NCI-H774 (cell line): ENCODE measurements around the gene ITGA5.

Experiments
- DNase-seq: peaks from one replicate; lab custom pipeline; 2025; lab: John Stamatoyannopoulos, UW

The ITGA5 gene

GRCh38 chr12:54389134-54389508, 29.9 kb downstream of the ITGA5 start:
- DNase-seq: no peak

DNA sequence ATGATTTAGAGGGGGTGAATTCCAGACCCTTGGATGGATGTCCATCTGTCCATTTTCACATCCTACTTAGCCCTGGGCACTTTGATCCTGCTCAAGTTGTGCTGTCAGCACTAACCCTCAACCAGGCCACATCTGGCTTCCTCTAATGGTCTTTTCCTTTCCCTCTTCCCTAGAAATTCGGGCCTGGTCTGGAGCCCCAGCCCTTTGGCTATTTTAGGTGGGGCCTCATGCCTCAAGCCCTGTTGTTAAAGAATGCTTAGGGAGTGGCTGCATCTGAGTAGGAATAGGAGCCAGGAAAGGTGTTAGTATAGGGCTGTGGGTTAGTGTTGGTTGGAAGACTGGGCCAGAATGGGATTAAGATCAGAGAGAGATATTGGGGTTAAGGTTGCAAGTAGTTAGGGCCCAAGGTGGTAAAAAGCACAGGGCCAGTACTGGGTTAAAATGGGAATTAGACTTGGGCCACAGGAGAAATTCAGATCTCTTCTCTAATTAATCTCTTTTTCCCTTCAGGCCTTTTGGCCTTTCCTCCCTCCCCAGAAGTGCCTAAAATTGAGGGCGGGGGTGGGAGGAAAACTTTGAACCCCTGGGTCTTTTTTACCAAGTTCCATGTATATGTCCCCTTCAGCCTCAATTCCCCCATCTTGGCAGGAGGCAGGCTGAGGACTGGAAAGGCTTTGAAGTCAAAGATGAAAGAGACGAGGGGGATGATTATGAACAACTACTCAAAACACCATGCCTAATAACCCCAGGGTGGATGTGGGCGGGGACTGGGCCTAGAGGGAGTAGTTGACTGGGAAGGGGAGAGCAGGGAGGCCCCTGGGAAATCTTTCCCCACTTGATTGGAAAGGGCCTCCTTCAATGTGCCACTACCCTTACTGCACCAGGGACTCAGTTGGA, 30.6 kb downstream of the ITGA5 start:
- DNase-seq: no peak

GRCh38 chr12:54387114-54387467, 32.0 kb downstream of the ITGA5 start:
- no peak for DNase-seq

DNA sequence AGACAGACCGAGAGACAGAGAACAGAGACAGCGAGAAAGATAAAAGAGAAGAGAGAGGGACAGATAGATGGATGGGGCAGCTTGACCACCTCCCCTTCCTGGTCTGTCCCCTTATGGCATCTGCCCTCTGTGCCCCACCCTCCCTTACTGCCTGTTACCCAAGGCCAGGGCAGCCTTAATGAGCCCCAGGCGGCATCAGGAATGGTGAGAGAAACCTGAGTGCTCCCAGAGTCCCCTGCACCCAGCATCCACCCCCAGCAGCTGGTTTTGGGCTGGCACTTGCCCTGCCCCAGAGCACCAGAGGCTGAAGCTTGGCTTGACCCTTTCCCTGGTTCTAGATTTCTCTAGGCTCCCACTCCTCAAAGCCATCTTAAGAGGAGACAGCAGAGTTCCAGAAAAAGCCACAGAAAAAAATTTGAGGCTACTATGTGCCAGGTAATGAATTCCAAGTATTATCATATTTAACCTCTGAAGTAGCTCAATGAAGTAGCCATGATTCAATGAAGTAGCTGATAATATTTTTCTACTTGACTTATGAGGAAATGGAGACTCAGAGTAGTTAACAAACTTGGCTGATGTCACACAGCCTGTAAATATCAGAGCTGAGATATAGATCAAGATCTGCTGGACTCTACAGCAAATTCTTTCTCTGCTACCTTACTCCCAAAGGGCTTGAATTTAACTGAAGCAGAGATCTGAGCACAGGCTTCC, 32.5 kb downstream of the ITGA5 start:
- no peak for DNase-seq

- DNase-seq: no peak
Observed at GRCh38 chr12:54385251-54385914, 33.7 kb downstream of the ITGA5 start.

- no peak for DNase-seq
Observed at GRCh38 chr12:54384591-54385041, 34.5 kb downstream of the ITGA5 start, which contains the start of gene ZNF385A. Gene ZNF385A (minus strand): TSS chr12:54384733. CDS start chr12:54384514, 219 bp downstream.

- DNase-seq: no peak
Observed at GRCh38 chr12:54383041-54383609, 35.9 kb downstream of the ITGA5 start.

DNA sequence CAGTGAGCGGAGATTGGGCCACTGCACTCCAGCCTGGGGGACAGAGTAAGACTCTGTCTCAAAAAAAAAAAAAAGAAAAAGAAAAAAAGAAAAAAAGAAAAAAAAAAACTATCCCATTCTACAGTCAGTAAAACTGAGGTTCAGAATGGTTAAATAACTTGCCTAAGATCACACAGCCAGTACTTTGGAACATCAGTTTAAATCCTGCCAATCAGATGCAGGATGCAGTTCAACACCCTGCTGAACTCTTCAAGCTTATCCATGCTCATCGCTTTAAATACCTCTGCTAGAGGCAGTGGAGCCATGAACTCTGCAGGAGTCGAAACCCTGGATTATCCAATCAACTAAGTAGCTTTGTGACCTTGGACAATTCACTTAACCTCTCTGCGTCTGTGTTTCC, 37.9 kb downstream of the ITGA5 start:
- DNase-seq: no peak

GRCh38 chr12:54379398-54380201, 39.5 kb downstream of the ITGA5 start:
- DNase-seq: peak; percentile 94

GRCh38 chr12:54378796-54379397, 40.2 kb downstream of the ITGA5 start:
- peak; percentile 75 for DNase-seq

DNA sequence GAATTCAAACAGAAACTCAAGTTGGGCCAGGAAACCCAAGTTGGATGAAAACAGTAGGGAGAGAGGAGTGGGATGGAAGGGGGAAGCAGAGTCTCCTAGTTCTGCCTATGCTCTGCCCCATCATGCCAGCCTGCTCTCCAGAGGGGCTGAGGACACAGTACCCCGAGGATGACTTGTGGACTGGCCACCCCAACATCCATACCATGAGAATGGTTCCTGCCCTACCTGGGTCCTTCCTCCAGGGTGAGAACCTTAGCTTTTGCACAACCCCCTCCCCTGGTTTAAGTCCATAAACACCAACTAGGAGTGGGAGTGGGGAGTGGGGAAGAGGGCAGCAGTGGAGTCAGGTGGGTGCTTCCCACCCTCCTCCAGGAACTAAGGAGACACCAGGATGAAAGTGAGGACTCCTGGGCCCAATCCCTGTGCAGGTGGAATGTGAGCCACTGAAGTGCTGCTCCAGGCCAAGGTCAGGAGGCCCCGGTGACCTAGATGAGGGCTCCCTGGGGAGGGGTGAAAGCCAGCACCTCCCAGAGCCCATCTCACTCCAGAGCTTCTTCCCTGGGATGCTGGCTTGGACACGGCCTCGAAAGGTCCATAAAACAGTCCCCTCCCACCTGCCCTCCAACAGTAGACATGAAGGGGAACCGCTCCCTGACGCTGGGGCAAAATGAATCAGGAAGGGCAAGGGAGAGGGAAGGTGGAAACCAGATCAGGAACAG, 41.1 kb downstream of the ITGA5 start:
- DNase-seq: no peak

DNA sequence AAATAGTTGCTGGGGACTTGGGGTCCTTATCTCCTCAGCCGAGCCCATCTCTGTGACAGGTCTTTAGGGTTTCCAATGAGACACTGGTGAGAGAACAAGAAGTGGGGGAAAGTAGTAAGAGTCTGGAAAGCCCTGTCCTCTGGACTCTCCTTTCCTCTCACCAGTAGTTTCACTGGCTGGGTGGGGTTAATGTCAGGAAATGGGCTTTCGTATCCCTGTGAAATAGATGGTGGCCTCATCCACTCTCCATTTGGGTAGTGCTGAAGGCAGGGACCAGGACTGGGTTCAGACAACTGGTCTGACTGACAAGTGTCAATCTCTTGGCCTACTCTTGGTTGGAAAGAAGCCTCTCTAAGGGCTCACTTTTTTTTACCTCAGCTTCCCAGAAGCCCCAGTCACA, 42.1 kb downstream of the ITGA5 start:
- no peak for DNase-seq

GRCh38 chr12:54376596-54376995, 42.5 kb downstream of the ITGA5 start:
- no peak for DNase-seq

DNA sequence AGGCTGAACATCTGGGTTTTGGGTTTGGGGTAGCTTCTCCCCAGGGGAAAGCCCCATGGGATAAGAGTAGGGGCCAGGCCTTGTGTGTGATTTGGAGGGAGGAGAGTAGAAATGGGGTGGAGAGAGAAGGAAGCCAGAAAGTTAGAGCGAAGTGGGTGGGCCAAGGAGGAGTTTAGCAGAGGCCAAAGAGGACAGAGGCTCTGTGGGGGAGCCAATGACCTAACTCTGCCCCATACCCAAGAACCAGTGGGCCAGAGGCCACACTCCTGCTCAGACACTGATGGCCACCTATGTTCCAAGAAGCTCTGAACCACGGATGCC, 43.8 kb downstream of the ITGA5 start:
- DNase-seq: no peak

DNA sequence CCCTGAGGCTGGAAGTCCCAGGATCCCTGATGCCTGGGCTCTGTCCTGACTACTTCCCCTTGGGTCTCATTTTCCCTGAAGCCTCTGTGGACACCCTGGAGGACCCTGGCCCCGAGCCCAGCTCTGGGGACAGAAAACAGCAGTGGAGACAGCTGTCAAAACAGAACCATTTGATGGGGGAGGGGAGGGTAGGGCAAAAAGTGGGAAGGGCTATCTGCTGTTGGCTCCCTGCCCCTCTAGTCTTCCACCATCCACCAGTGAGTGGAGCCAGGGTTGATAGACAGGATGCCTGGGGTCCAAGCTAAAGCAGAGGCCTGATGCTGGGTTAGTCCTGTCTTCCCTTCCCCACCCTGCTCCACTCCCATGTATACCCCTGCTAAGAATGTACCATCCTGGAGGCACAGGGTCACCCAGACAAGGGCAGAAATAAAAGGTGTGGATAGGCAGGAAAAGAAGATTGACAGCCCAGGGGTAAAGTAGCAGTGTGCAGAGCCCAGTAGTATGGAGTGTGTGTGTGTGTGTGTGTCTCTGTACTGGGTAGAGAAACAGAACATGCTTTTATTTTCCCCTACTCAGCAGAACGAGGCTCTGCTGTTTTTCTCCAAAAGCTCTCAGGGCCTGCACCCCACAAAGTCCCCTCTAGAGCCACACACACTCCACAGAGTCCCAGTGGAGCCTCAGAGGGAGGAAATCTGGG, 44.4 kb downstream of the ITGA5 start:
- peak; percentile 76 for DNase-seq

DNA sequence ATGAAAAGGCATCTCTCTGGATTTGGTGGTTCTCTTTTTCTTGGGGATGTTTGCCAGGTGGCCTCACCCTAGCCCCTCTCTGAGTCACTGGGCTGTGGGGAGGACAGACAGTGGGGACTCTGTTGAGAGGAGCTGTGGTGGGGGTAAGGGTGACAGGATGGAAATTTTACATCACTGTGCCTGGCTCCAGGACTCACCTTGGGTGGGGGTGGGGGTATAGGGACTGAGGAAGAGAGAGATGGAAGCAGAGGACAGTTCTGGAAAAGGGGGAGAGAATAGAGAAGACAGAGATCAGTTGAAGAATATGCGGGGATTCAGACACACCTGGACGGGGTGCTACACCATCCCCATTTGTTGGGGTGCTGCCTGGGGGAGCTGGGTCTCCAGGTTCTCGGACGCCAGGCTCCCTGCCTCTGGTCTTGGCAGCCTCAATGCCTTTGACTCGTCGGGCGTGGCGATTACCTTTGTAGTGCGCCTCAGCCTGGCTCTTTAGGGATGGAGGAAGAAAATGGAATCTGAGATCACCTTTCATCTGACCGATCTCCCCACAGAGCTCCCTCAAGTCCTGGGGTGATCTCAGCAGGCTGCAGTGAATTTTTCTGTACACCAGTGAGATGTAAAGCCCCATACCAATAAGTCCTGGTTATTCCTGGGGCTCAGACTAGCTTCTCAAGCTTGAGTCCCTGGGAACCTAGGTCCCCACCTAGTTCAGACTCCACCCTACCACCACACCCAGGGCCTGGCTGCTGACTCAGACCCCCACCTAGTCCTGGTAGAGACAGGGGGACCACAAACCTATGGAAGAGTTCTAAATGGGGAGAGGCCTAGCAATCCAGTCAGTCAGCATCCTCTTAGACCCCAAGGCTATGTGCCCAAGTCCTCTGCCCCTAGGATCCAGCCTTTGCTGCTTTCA, 45.2 kb downstream of the ITGA5 start:
- no peak for DNase-seq

DNA sequence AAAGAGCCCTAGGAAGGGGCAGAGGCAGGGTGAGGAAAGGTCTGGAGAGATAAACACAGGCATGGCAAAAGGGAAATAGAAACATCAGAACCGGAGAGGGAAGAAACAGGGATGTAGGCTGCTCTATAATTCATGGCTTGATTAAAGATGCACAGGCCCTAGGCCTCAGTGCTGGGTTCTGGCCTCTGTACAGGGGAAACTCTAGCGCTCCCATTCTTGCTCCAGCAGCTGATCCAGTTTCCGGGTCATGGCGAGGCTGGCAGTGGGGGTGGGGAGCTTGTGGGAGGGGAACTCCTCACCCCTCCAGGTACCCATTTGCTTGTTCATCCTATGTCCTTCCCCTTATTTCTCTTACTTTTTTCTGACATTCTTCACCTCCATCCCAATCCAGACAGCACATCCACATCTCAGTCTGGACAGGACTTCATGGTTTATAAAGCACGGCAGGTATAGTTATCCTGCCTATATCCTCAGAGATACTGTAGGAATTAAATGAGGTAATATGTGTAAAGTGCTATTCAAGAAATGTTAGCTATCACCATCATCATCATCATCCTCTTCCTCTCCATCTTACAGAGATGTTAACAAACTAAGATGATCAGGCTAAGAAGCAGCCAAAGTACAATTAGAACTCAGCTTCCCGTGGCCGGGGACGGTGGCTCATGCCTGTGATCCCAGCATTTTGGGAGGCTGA, 46.8 kb downstream of the ITGA5 start:
- DNase-seq: no peak
